ENCODE measurements around the gene RASIP1.

RASIP1 gene

GRCh38 chr19:48716562-48717291 is 23.7 kb downstream of the RASIP1 start:
- Histone ChIP-seq H3K4me3 (ENCODE audit: low read depth in 1 of 2, low read length in 2 of 2) (no peak overlapping the region), H3K9me3 (ENCODE audit: insufficient read depth, low read length, severe bottlenecking) (no peaks in the 10 kb centered on the region), H4K20me1 (ENCODE audit: insufficient read depth, low read length) (no peaks in the 10 kb centered on the region), H3K36me3 (ENCODE audit: insufficient read depth, low read length) (no peaks in the 10 kb centered on the region), H3K27ac (ENCODE audit: low read length) (no peak overlapping the region), H2AFZ (ENCODE audit: low read depth, low read length) (no peak overlapping the region), H3K9ac (ENCODE audit: low read depth, low read length) (no peak overlapping the region), H3K79me2 (ENCODE audit: insufficient read depth, low read length) (peaks cover 14% of the 10 kb centered on the region), H3K27me3 (ENCODE audit: insufficient read depth, low read length, poor library complexity) (no peaks in the 10 kb centered on the region), H3K4me1 (ENCODE audit: insufficient read depth, low read length) (peaks cover 37% of the 10 kb centered on the region), H3K4me2 (ENCODE audit: insufficient read depth, low read length) (no peak overlapping the region)
- ATAC-seq (ENCODE audit: insufficient read depth, low read depth) (no peak), DNase-seq (no peak)
- no peak for TF ChIP-seq EZH2 (IDR thresholded peaks at IDR 0.05; ENCODE audit: borderline replicate concordance, low read depth, low read length, severe bottlenecking)
- TF ChIP-seq CTCF (IDR thresholded peaks at IDR 0.05; ENCODE audit: borderline replicate concordance, extremely low read depth, low read length, poor library complexity, severe bottlenecking) = no peak

- Histone ChIP-seq H3K4me1 (ENCODE audit: insufficient read depth, low read length) (peaks cover 30% of the 10 kb centered on the region), H3K79me2 (ENCODE audit: insufficient read depth, low read length) (peaks cover 14% of the 10 kb centered on the region), H3K9me3 (ENCODE audit: insufficient read depth, low read length, severe bottlenecking) (no peaks in the 10 kb centered on the region), H3K27ac (ENCODE audit: low read length) (no peak overlapping the region), H2AFZ (ENCODE audit: low read depth, low read length) (no peak overlapping the region), H4K20me1 (ENCODE audit: insufficient read depth, low read length) (no peaks in the 10 kb centered on the region), H3K36me3 (ENCODE audit: insufficient read depth, low read length) (no peaks in the 10 kb centered on the region), H3K27me3 (ENCODE audit: insufficient read depth, low read length, poor library complexity) (no peaks in the 10 kb centered on the region), H3K4me2 (ENCODE audit: insufficient read depth, low read length) (peak overlapping the region; percentile 83), H3K4me3 (ENCODE audit: low read depth in 1 of 2, low read length in 2 of 2) (no peak overlapping the region), H3K9ac (ENCODE audit: low read depth, low read length) (peak overlapping the region; percentile 86; the same call in 1 of the 2 replicates)
- no peak for DNase-seq
- ATAC-seq (ENCODE audit: insufficient read depth, low read depth) = no peak
- TF ChIP-seq CTCF (IDR thresholded peaks at IDR 0.05; ENCODE audit: borderline replicate concordance, extremely low read depth, low read length, poor library complexity, severe bottlenecking) (no peak), EZH2 (IDR thresholded peaks at IDR 0.05; ENCODE audit: borderline replicate concordance, low read depth, low read length, severe bottlenecking) (no peak)
Measured at GRCh38 chr19:48715681-48716171, 24.7 kb downstream of the RASIP1 start.

GRCh38 chr19:48714759-48715675 is 25.4 kb downstream of the RASIP1 start:
- Histone ChIP-seq H3K4me2 (ENCODE audit: insufficient read depth, low read length) (peak overlapping the region; percentile 83), H3K4me3 (ENCODE audit: low read depth in 1 of 2, low read length in 2 of 2) (peak overlapping the region; percentile 59 to 73), H3K36me3 (ENCODE audit: insufficient read depth, low read length) (no peaks in the 10 kb centered on the region), H4K20me1 (ENCODE audit: insufficient read depth, low read length) (no peaks in the 10 kb centered on the region), H3K27me3 (ENCODE audit: insufficient read depth, low read length, poor library complexity) (no peaks in the 10 kb centered on the region), H3K27ac (ENCODE audit: low read length) (peak overlapping the region; percentile 91), H3K9me3 (ENCODE audit: insufficient read depth, low read length, severe bottlenecking) (no peaks in the 10 kb centered on the region), H3K79me2 (ENCODE audit: insufficient read depth, low read length) (peaks cover 14% of the 10 kb centered on the region), H3K4me1 (ENCODE audit: insufficient read depth, low read length) (peaks cover 25% of the 10 kb centered on the region), H2AFZ (ENCODE audit: low read depth, low read length) (peak overlapping the region; percentile 74), H3K9ac (ENCODE audit: low read depth, low read length) (peak overlapping the region; percentile 86)
- TF ChIP-seq CTCF (IDR thresholded peaks at IDR 0.05; ENCODE audit: borderline replicate concordance, extremely low read depth, low read length, poor library complexity, severe bottlenecking) (no peak), EZH2 (IDR thresholded peaks at IDR 0.05; ENCODE audit: borderline replicate concordance, low read depth, low read length, severe bottlenecking) (no peak)
- no peak for DNase-seq
- ATAC-seq (ENCODE audit: insufficient read depth, low read depth) = no peak
